Bladder microvascular endothelial cell (primary cell): ENCODE measurements around the gene JAG1. TPM values are rescaled to one million over a fixed set of nuclear protein-coding genes. Genes with fewer than 3 reads are reported as not detected.

Experiments
- total RNA-seq: library from RNA; depleted of rRNA; stranded (reverse); fragments of >200 nt; gene quantifications from 2 replicates; pipeline ENCODE4 v1.2.3, GENCODE V29; 2014

Gene JAG1
- 55.4 and 512 TPM in 2 replicates for total RNA-seq

GRCh38 chr20:10673842-10674683 is at the start of gene JAG1:
Gene JAG1 (minus strand): TSS chr20:10673999. CDS start chr20:10673530, 469 bp downstream.

Other genes starting within 250 kb of the JAG1 start
- gene MKKS, start 239.8 kb downstream of the JAG1 start, total RNA-seq, result 3.7 and 8.9 TPM in 2 replicates
- 2.4 and 4.0 TPM in 2 replicates for gene SLX4IP, start 238.7 kb downstream of the JAG1 start, total RNA-seq